Amygdala (tissue), 56 donors: ENCODE measurements around the gene NABP1.

Experiments
- DNase-seq, 56 donors: peaks; one replicate each; lab custom pipeline; 2025; lab: John Stamatoyannopoulos, UW

Gene NABP1

GRCh38 chr2:191678437-191679100 is 633 bp downstream of the NABP1 start:
- DNase-seq, result peak in 10 of 56 donors; percentile 12 to 51 (median 40)

DNA sequence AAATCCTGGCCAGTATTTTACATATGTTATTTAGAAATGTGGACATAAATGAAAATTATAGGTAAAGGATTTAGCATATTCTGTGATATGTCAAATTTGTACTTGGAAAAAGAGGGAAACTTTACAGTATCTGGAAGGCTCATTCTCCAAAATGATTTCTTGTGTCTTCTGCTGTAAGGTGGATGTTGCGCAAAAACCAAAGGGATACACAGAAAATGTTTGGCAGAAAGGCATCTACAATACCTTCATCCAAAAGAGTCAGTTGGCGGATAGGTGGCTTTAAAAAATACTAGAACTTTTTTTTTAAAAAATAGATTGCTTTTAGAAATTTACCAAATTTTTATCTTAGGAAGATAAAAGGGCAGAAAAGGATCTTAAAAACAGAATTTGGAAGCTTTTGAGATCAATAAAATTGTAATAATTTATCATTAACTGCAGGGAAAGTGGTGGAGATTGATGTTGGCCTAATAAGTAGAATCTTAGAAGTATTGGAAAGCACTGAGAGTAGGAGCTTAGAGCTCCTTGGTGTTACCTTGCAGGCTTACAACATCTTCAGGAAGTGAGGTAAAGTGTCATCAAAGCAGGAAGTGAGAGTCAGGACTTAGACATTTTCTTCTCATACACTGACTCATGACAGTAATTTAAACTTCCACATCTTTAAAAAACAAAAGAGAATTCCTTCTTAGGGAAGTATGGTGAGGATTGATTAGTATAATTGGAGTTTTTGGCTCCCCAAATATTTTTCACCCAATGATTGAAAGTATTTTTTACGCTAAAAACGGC is 2.1 kb downstream of the NABP1 start:
- DNase-seq, result no peak

DNA sequence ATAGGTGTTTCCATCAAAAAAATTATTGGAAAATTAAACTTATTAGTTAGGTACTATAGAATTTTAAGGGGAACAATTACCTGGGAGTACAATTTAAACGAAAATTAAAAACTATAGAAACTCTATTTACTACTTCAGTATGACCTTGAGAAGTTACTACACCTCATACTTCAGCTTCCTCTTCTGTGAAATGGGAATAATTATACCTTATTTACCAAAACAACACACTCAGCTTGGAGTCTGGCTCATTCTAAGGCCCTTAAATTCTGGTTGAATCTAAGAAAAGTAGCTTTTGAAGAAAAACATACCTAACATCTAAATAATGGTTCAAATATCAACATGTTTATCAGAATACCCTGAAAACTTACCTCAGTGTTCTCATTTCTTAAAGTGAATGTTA is 2.7 kb downstream of the NABP1 start:
- no peak for DNase-seq

DNA sequence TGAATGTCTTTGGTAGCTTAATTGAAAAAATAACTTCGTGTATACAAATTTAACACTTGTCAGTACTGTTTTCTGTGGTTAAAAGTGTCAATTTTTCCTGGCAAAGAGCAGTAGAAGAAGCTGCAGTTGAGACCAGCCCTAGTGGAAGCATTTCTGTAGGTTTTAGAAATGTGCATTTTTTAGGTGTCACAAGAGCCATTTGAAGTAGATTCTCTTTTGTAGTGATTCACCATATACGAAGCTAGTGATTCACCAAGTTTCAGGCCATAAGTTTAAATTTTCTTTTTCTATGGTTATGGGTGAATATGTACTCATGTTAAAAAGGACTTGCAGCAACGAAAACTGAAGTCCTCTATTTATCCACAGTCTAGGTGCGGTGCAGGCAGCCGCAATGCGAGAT is 4.2 kb downstream of the NABP1 start:
- DNase-seq, result no peak

- DNase-seq, result no peak
Observed at GRCh38 chr2:191686066-191686465, 8.1 kb downstream of the NABP1 start.

GRCh38 chr2:191686729-191687128 is 8.8 kb downstream of the NABP1 start:
- DNase-seq, result no peak

- DNase-seq, result no peak
Observed at GRCh38 chr2:191687867-191688266, 9.9 kb downstream of the NABP1 start.

GRCh38 chr2:191688934-191689695 is 11.2 kb downstream of the NABP1 start:
- DNase-seq, result no peak

GRCh38 chr2:191690327-191690726 is 12.4 kb downstream of the NABP1 start:
- no peak for DNase-seq

DNA sequence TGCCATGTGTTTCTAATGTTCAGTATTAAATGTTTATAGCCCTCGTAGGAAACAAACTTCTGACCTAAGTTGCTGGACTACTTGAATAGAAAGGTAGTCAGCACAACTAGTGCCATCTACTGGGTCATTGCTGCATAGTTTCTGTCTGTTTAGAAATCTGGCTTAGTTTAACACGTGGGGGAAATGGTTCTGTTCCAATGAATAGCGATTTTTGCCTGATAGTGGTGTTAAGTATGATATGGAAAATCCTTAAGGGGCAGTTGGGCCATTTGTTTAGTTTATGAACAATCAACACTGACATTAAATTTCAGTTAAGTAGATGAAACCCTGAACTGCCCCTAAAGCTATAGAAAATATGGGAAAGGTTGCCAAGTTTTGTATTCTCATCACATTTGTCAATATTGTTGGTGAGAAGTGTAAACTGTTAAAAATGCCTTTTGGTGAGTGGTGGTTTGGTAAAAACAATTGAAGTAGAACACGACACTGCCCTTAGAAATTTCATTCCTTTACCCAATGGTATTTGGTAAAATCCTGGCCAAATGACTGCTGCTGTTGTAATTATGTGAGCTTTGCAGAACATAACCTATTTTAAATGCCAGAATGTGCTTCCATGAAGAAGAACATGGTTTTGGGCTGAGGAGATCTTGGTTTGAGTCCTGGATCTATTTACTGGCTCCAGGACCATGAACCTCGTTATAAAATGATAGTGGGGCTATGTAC is 13.2 kb downstream of the NABP1 start:
- DNase-seq, result peak in 6 of 56 donors; percentile 6 to 51 (median 18)

- DNase-seq, result no peak
Observed at GRCh38 chr2:191691898-191692297, 14.0 kb downstream of the NABP1 start.

DNA sequence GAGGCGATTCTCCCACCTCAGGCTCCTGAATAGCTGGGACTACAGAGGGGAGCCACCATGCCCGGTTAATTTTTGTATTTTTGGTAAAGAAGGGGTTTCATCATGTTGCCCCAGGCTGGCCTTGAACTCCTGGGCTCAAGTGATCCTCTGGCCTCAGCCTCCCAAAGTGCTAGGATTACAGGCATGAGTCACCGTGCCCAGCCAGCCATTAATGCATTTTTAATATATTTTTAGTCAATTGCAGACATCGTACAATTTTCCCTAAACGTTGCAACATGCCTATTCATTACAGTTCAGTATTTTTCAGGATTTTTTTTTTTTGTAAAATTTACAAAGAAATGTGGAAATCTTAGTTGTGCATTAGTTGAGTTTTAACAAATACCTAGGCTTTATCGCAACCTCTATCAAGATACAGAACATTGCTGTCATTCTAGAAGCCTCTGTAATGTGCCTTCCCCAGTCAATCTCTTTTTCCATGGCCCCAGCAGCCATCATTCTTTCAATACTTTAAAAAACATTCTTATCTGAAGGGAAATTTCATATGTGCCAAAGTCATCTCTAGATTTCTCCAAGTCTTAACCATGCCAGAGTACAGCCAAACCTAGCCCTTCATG is 14.7 kb downstream of the NABP1 start:
- no peak for DNase-seq

GRCh38 chr2:191693166-191693565 is 15.2 kb downstream of the NABP1 start:
- no peak for DNase-seq

DNA sequence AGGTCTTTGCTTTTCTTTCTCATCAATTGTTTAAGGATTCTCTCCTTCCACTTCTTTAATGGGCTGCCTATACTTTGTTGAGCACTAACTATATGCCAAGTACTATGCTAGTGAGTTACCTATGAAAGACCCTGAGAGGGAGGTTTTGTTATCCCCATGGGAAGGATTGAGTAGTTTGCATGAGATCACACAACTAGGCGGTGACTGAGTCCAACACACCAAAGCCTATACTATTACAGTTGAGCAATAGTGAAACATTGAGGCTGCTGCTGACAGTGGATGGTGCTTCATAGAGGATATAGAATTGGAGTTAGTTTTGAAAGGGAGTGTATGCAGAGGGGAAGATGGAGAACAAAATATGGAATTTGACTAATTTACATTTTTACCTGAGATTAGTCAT is 15.8 kb downstream of the NABP1 start:
- DNase-seq, result no peak

GRCh38 chr2:191696001-191696400 is 18.1 kb downstream of the NABP1 start:
- DNase-seq, result peak in 12 of 56 donors; percentile 3 to 71 (median 27)

- no peak for DNase-seq
Observed at GRCh38 chr2:191696966-191697365, 19.0 kb downstream of the NABP1 start.

GRCh38 chr2:191697870-191698269 is 19.9 kb downstream of the NABP1 start:
- DNase-seq, result no peak

DNA sequence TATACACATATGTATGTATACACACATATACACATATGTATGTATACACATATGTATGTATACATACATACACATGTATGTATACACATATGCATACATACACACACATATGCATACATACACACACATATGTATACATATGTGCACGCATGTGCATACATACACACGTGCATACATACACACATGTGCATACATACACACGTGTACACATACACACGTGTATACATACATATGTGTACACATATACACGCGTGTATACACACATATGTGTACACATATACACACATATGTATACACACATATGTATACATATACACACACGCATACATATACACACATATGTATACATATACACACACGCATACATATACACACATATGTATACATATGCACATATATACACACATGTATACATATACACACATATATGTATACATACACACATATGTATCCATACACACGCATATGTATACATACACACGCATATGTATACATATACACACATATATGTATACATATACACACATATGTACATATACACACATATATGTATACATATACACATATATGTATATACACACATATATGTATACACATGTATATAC is 21.5 kb downstream of the NABP1 start:
- no peak for DNase-seq

DNA sequence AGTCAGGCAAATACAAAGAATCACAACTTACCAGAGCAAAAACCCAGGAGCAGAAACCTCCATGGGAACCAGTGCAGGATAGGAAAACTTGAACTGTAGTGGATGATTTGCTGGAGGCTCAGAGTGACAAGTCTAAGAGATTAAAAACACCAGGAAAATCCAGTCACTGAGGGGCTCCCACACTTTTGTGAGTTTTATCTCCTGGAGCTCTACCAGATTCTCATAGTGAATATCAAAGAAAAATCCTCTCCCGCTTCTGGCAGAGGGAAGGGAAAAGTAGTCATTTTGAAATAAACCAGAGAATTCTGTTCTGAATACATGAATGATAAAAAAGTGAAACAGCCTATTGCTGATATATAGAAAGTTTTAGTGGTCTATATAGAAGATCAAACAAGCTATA is 23.1 kb downstream of the NABP1 start:
- no peak for DNase-seq

DNA sequence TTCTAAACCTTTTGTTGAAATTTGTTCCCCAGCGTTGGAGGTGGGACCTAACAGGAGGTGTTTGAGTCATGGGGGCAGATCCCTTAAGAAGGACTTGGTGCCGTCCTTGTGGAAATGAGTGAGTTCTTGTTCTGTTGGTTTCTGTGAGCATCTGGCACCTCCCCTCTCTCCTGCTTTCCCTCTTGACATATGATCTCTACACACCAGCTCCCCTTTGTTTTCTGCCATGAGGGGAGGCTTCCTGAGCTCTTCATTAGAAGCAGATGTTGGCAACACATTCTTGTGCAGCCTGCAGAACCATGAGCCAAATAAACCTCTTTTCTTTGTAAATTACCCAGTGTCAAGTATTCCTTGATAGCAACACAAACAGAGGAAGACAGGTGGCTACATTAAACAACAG is 23.8 kb downstream of the NABP1 start:
- DNase-seq, result no peak
